Adrenal gland (tissue), 12 donors: ENCODE results near the gene KIDINS220. TPM values are rescaled to one million over a fixed set of nuclear protein-coding genes. Genes with fewer than 3 reads are reported as not detected.
A peak's percentile ranks its signal among the peaks of the same experiment; 100 is the strongest.

Experiments
- DNase-seq, 7 donors: peaks; one replicate each; pipeline ENCODE4 v3.0.0-alpha.2; 2019 to 2020
- H3K27ac ChIP-seq, 5 donors: fragments of 200-600 bp; sonication (generic) in 4 of 5; 1 replicate in 3 of 5; 2 replicates in 2 of 5; pipeline versions ENCODE4 v1.5.1 to v1.8.0; 2016 to 2020; ENCODE audit warnings: mild to moderate bottlenecking in 1 of 5
- H3K27me3 ChIP-seq: fragments of 200-600 bp; 2 replicates; pipeline ENCODE4 v1.8.0; 2021
- H3K36me3 ChIP-seq, 2 donors: fragments of 200-600 bp; replicated peaks in 1 of 2; 1 replicate in 1 of 2; 2 replicates in 1 of 2; pipeline versions ENCODE4 v1.5.1 to v1.8.0; 2018 to 2022
- H3K4me1 ChIP-seq, 2 donors: fragments of 200-600 bp; replicated peaks in 1 of 2; 1 replicate in 1 of 2; 2 replicates in 1 of 2; pipeline versions ENCODE4 v1.5.1 to v1.8.0; 2018 to 2021
- H3K4me3 ChIP-seq, 4 donors: fragments of 200-600 bp; sonication (generic) in 3 of 4; one replicate each; pipeline ENCODE4 v1.5.1; 2016 to 2018
- H3K9me3 ChIP-seq, 3 donors: fragments of 200-600 bp; sonication (generic) in 1 of 3; replicated peaks in 1 of 3; 1 replicate in 2 of 3; 2 replicates in 1 of 3; pipeline versions ENCODE4 v1.5.1 to v1.8.0; 2016 to 2021
- CTCF ChIP-seq, 6 experiments: fragments of 450-650 bp in 4 of 6; fragments of 200-600 bp in 2 of 6; sonication (generic) in 1 of 6; IDR thresholded peaks; 1 replicate in 5 of 6; 2 replicates in 1 of 6; pipeline versions ENCODE4 v1.5.1 to v1.8.0; 2016 to 2021; ENCODE audit warnings: antibody characterized with exemption in 6 of 6, mild to moderate bottlenecking in 2 of 6, moderate library complexity in 1 of 6
- POLR2A ChIP-seq, 2 donors: fragments of 450-650 bp; IDR thresholded peaks; one replicate each; pipeline ENCODE4 v1.6.1; 2017; ENCODE audit warnings: antibody characterized with exemption in 2 of 2, mild to moderate bottlenecking in 2 of 2, moderate library complexity in 1 of 2
- WGBS, 4 donors: extraction: QIAGEN DNeasy Blood & Tissue Kit in 2 of 4; methylation state at CpG; one replicate each; pipeline versions ENCODE4 v1.1.5 to v1.1.7; 2013 to 2017; 5-methylcytosine and 5-hydroxymethylcytosine counted together
- intact Hi-C, 2 donors: fragments of 100-400 bp; cut with DNase I; formaldehyde crosslinking; loops; one replicate each; pipeline versions ENCODE4 v1.14.1 to v1.15.0; 2022 to 2023
- polyA plus RNA-seq, 3 donors: library from polyadenylated mRNA; stranded (reverse); fragments of 200-250 nt in 2 of 3; fragments of 350-450 nt in 1 of 3; fragmentation: Illumina TruSeq in 1 of 3; extraction: RNeasy Lipid Tissue Mini Kit (QIAGEN cat#74804) in 1 of 3; gene quantifications; one replicate each; pipeline ENCODE4 v1.2.3, GENCODE V29; 2013 to 2014
- total RNA-seq, 9 donors: library from RNA; depleted of rRNA in 4 of 9; stranded (reverse); fragments of >200 nt in 4 of 9; fragments of 120-200 nt in 1 of 9; fragmentation: NEBNext Ultra II Directional in 1 of 9; extraction: Animal tissue kit (Norgen Biotek cat#: 25700) in 1 of 9; gene quantifications; one replicate each; pipeline versions ENCODE4 v1.1.0 to v1.2.4, GENCODE V29; 2013 to 2023
- donor health status: healthy with polysubstance abuse.
- donor health status: Bipolar disorder and iron deficiency.
- donor health status: DM: yes; HTN: yes; CAD: no.
- donor health status: DM: no; HTN: no; CAD: no.
- donor health status: DM: no; HTN: no; CAD: no.
- donor health status: DM: yes; HTN: yes; CAD: no.

KIDINS220 gene
- total and polyA plus RNA-seq, 12 donors = 17.1 to 162 (median 58.3) TPM

GRCh38 chr2:8756716-8757115 is 80.7 kb downstream of the KIDINS220 start:
- no peak for DNase-seq
- no peaks in the 10 kb centered on the region for H3K4me1 ChIP-seq
- H3K27me3 ChIP-seq = no peaks in the 10 kb centered on the region
- H3K36me3 ChIP-seq = no peaks in the 10 kb centered on the region
- intact Hi-C loops = loop anchor here in 1 of 2 donors (10.0 kb wide), 1 partner anchor 62 kb away; no protein-coding TSS in a partner anchor
- no peak for TF ChIP-seq CTCF (IDR thresholded peaks at IDR 0.05)
- no peak for TF ChIP-seq POLR2A (IDR thresholded peaks at IDR 0.05)
- WGBS, 4 donors = 94 to 99% (median 97%) methylated on average over 5 of the region's 5 CpGs
- no peak overlapping the region for H3K27ac ChIP-seq
- no peak overlapping the region for H3K4me3 ChIP-seq
- no peaks in the 10 kb centered on the region for H3K9me3 ChIP-seq

GRCh38 chr2:8756230-8756629 is 81.2 kb downstream of the KIDINS220 start:
- TF ChIP-seq CTCF (IDR thresholded peaks at IDR 0.05) (no peak), POLR2A (IDR thresholded peaks at IDR 0.05) (no peak)

GRCh38 chr2:8754106-8754776 is 83.2 kb downstream of the KIDINS220 start:
- TF ChIP-seq POLR2A (IDR thresholded peaks at IDR 0.05) = no peak
- TF ChIP-seq CTCF (IDR thresholded peaks at IDR 0.05) = no peak
- intact Hi-C loops = loop anchor here in 1 of 2 donors (10.0 kb wide), 1 partner anchor 59 kb away; no protein-coding TSS in a partner anchor

More at GRCh38 chr2:8756230-8756629, 81.2 kb downstream of the KIDINS220 start:
- Histone ChIP-seq H3K27me3 (no peaks in the 10 kb centered on the region), H3K27ac (no peak overlapping the region), H3K4me1 (no peaks in the 10 kb centered on the region), H3K4me3 (no peak overlapping the region), H3K36me3 (no peaks in the 10 kb centered on the region), H3K9me3 (no peaks in the 10 kb centered on the region)
- intact Hi-C loops = loop anchor here in 1 of 2 donors (10.0 kb wide), 1 partner anchor 61 kb away; no protein-coding TSS in a partner anchor
- no peak for DNase-seq

GRCh38 chr2:8753609-8754008 is 83.8 kb downstream of the KIDINS220 start:
- intact Hi-C loops = loop anchor here in 1 of 2 donors (10.0 kb wide), 1 partner anchor 59 kb away; no protein-coding TSS in a partner anchor
- no peaks in the 10 kb centered on the region for H3K36me3 ChIP-seq
- H3K4me3 ChIP-seq = no peak overlapping the region
- H3K27ac ChIP-seq = no peak overlapping the region
- no peaks in the 10 kb centered on the region for H3K9me3 ChIP-seq
- no peaks in the 10 kb centered on the region for H3K27me3 ChIP-seq
- WGBS, 4 donors = 72 to 87% (median 78%) methylated on average over 3 of the region's 3 CpGs
- no peaks in the 10 kb centered on the region for H3K4me1 ChIP-seq
- DNase-seq = no peak
- no peak for TF ChIP-seq CTCF (IDR thresholded peaks at IDR 0.05)
- TF ChIP-seq POLR2A (IDR thresholded peaks at IDR 0.05) = no peak

More at GRCh38 chr2:8754106-8754776, 83.2 kb downstream of the KIDINS220 start:
- Histone ChIP-seq H3K9me3 (no peaks in the 10 kb centered on the region), H3K27me3 (no peaks in the 10 kb centered on the region), H3K27ac (no peak overlapping the region), H3K4me1 (no peaks in the 10 kb centered on the region), H3K4me3 (no peak overlapping the region), H3K36me3 (no peaks in the 10 kb centered on the region)
- peak in 1 of 7 donors; percentile 9 for DNase-seq
